NK-92 (cell line): ENCODE measurements around the gene MORN1.
"Not testable (repeated sequence)": the region's sequence is repeated elsewhere in the genome, so short reads cannot be mapped to it uniquely, and the experiment has no call there.

Experiments used
- DNase-seq: peaks from one replicate; lab custom pipeline; 2025; ENCODE audit not compliant: unreplicated experiment; lab: John Stamatoyannopoulos, UW

Gene MORN1

GRCh38 chr1:2391041-2391930, at the start of gene MORN1, which contains the start of gene RER1:
TSS of gene MORN1 (minus strand) at chr1:2391554. CDS start at chr1:2391533, 21 bp downstream.
TSS of gene RER1 (plus strand) at chr1:2391841. CDS start at chr1:2395791, 3,950 bp downstream.
- DNase-seq, result peak; percentile 90

- not testable (repeated sequence) for DNase-seq
Observed at GRCh38 chr1:2440346-2440745, 49.0 kb upstream of the MORN1 start.

- DNase-seq, result no peak
Observed at GRCh38 chr1:2439369-2439768, 48.0 kb upstream of the MORN1 start.

- DNase-seq, result no peak
Observed at GRCh38 chr1:2438641-2439040, 47.3 kb upstream of the MORN1 start.

- no peak for DNase-seq
Observed at GRCh38 chr1:2438038-2438437, 46.7 kb upstream of the MORN1 start.

GRCh38 chr1:2437617-2438016, 46.3 kb upstream of the MORN1 start:
- no peak for DNase-seq

GRCh38 chr1:2436876-2437275, 45.5 kb upstream of the MORN1 start:
- DNase-seq, result no peak

GRCh38 chr1:2435746-2436355, 44.5 kb upstream of the MORN1 start:
- no peak for DNase-seq

GRCh38 chr1:2435091-2435490, 43.7 kb upstream of the MORN1 start:
- no peak for DNase-seq

- no peak for DNase-seq
Observed at GRCh38 chr1:2433936-2434655, 42.7 kb upstream of the MORN1 start.

GRCh38 chr1:2433196-2433595, 41.8 kb upstream of the MORN1 start:
- DNase-seq, result no peak

- DNase-seq, result no peak
Observed at GRCh38 chr1:2432441-2432844, 41.1 kb upstream of the MORN1 start.

GRCh38 chr1:2431518-2431917, 40.2 kb upstream of the MORN1 start:
- DNase-seq, result no peak

- DNase-seq, result no peak
Observed at GRCh38 chr1:2431103-2431502, 39.7 kb upstream of the MORN1 start.

- no peak for DNase-seq
Observed at GRCh38 chr1:2430592-2430973, 39.2 kb upstream of the MORN1 start.

- no peak for DNase-seq
Observed at GRCh38 chr1:2429780-2430591, 38.6 kb upstream of the MORN1 start.

- DNase-seq, result no peak
Observed at GRCh38 chr1:2428490-2428889, 37.1 kb upstream of the MORN1 start.

- DNase-seq, result no peak
Observed at GRCh38 chr1:2427976-2428375, 36.6 kb upstream of the MORN1 start.

- DNase-seq, result no peak
Observed at GRCh38 chr1:2427051-2427450, 35.7 kb upstream of the MORN1 start.

- no peak for DNase-seq
Observed at GRCh38 chr1:2426540-2426939, 35.2 kb upstream of the MORN1 start.

- DNase-seq, result no peak
Observed at GRCh38 chr1:2425892-2426291, 34.5 kb upstream of the MORN1 start.
